HepG2 (cell line): ENCODE results near the gene ROBO3. TPM values are rescaled to one million over a fixed set of nuclear protein-coding genes. Genes with fewer than 3 reads are reported as not detected.
A peak's percentile ranks its signal among the peaks of the same experiment; 100 is the strongest.

Experiments
- BCL3 ChIP-seq: sonication (generic); formaldehyde crosslinking; IDR thresholded peaks from 2 replicates; pipeline ENCODE4 v1.5.1; 2020; ENCODE audit warnings: mild to moderate bottlenecking, missing genetic modification reagents, moderate library complexity
- CBX2 ChIP-seq, 2 experiments: fragments of 200-600 bp in 1 of 2; sonication (generic); formaldehyde crosslinking in 1 of 2; IDR thresholded peaks; 2 replicates each; pipeline versions ENCODE4 v1.7.0 to v1.8.1; 2018 to 2022; ENCODE audit warnings: low read depth in 2 of 2, low read length in 1 of 2, mild to moderate bottlenecking in 1 of 2, missing genetic modification reagents in 1 of 2
- NRL ChIP-seq: sonication (generic); formaldehyde crosslinking; IDR thresholded peaks from 2 replicates; pipeline ENCODE4 v1.5.0; 2020; ENCODE audit warnings: missing genetic modification reagents, mild to moderate bottlenecking, moderate library complexity, borderline replicate concordance
- RFXAP ChIP-seq: sonication (generic); formaldehyde crosslinking; IDR thresholded peaks from 2 replicates; pipeline ENCODE4 v1.4.0; 2020; ENCODE audit warnings: missing genetic modification reagents, borderline replicate concordance
- SOX13 ChIP-seq, 3 experiments: fragments of 450-650 bp in 1 of 3; sonication (generic) in 1 of 3; formaldehyde crosslinking in 1 of 3; IDR thresholded peaks in 2 of 3; conservative IDR thresholded peaks in 1 of 3; 2 replicates each; pipeline versions ENCODE4 v1.5.0 to v1.6.1; 2016 to 2020; ENCODE audit warnings: antibody characterized with exemption in 1 of 3, mild to moderate bottlenecking in 1 of 3, missing compliant biosample characterization in 1 of 3, missing genetic modification reagents in 1 of 3, moderate library complexity in 1 of 3
- ZBTB38 ChIP-seq: sonication (generic); formaldehyde crosslinking; IDR thresholded peaks from 2 replicates; pipeline ENCODE4 v1.5.1; 2020; ENCODE audit warnings: mild to moderate bottlenecking, missing genetic modification reagents
- ZNF225 ChIP-seq: sonication (generic); formaldehyde crosslinking; IDR thresholded peaks from 2 replicates; pipeline ENCODE4 v1.4.0; 2020; ENCODE audit warnings: mild to moderate bottlenecking, missing genetic modification reagents
- ZNF292 ChIP-seq: sonication (generic); formaldehyde crosslinking; IDR thresholded peaks from 2 replicates; pipeline ENCODE4 v1.8.1; 2022; ENCODE audit warnings: mild to moderate bottlenecking, low read depth, missing genetic modification reagents, borderline replicate concordance
- ZNF34 ChIP-seq: sonication (generic); formaldehyde crosslinking; IDR thresholded peaks from 2 replicates; pipeline ENCODE4 v1.4.0; 2020; ENCODE audit warnings: mild to moderate bottlenecking, missing genetic modification reagents, borderline replicate concordance
- ZNF367 ChIP-seq: sonication (generic); formaldehyde crosslinking; IDR thresholded peaks from 2 replicates; pipeline ENCODE4 v1.4.0; 2020; ENCODE audit warnings: missing genetic modification reagents, borderline replicate concordance
- ZSCAN31 ChIP-seq: sonication (generic); formaldehyde crosslinking; IDR thresholded peaks from 2 replicates; pipeline ENCODE4 v1.5.0; 2020; ENCODE audit warnings: low read depth, mild to moderate bottlenecking, missing genetic modification reagents
- polyA plus RNA-seq, 8 experiments: library from polyadenylated mRNA; depleted of rRNA in 3 of 8; stranded (reverse) in 7 of 8; unstranded in 1 of 8; fragments of >200 nt; fragmentation: Illumina TruSeq in 4 of 8; extraction: Trizol in 4 of 8; gene quantifications; 2 replicates each; pipeline versions ENCODE4 v1.2.1 to v1.2.3, GENCODE V29; 2011 to 2016; ENCODE audit warnings: low read depth in 4 of 8, missing spikeins in 1 of 8, mixed read lengths in 1 of 8; ENCODE audit not compliant: insufficient read depth in 1 of 8
- total RNA-seq, 5 experiments: library from RNA; depleted of rRNA; stranded (reverse); fragments of >200 nt; fragmentation: Illumina TruSeq; extraction: Trizol; gene quantifications; 2 replicates each; pipeline ENCODE4 v1.2.3, GENCODE V29; 2016; ENCODE audit warnings: low read depth in 1 of 5
- TF ChIP-seq, protein P1 (sequence below): sonication (generic); formaldehyde crosslinking; conservative IDR thresholded peaks from 2 replicates; pipeline ENCODE4 v1.8.0; 2022; ENCODE audit warnings: mild to moderate bottlenecking, moderate library complexity, missing genetic modification reagents
- TF ChIP-seq, protein P2 (sequence below): sonication (generic); formaldehyde crosslinking; IDR thresholded peaks from 2 replicates; pipeline ENCODE4 v1.5.1; 2020; ENCODE audit warnings: mild to moderate bottlenecking, missing genetic modification reagents, borderline replicate concordance

Gene ROBO3
- total and polyA plus RNA-seq, 2 of the 13 experiments (the other 11 are each of a cell fraction or from before 2014, with no cell fraction given), result 0.07 to 2.4 TPM

DNA sequence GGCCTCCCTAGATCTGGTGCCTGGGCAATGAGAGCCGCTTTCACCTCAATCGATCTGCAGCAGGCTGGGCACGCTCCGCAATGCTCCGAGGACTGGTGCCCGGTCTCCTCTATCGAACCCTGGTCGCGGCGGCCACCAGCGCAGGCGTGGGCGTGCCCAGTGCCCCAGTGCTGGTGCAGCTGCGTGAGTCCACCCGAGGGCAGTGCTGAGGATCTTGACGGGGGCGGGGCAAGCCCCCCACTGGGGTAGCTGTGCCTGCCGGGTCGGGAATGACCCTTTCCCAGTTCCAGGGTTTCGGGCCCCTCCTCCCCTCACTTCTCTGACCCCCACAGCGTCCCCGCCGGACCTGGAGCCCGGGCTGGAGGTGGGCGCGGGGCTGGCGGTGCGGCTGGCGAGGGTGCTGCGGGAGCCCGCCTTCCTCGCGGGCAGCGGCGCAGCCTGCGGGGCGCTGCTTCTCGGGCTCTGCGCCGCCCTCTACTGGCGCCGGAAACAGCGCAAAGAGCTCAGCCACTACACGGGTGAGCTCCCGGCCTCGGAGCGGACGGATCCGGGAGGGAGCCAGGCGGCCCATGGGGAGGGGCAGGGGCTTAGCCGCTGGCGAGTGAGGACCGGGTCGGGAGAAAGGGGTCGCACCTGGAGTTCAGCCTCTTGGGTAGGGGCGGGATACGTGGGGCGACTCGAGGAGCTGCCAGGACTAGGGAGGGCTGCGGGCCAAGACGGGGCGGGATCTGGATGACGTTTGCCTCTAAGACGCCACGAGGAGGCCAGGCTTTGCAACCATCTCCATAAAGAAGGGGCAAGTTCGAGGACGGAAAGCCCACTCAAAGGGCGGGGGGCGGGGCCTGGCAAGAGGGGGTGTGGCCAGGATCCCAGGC is 10.9 kb downstream of the ROBO3 start (continued):
- TF ChIP-seq, protein P1, sequence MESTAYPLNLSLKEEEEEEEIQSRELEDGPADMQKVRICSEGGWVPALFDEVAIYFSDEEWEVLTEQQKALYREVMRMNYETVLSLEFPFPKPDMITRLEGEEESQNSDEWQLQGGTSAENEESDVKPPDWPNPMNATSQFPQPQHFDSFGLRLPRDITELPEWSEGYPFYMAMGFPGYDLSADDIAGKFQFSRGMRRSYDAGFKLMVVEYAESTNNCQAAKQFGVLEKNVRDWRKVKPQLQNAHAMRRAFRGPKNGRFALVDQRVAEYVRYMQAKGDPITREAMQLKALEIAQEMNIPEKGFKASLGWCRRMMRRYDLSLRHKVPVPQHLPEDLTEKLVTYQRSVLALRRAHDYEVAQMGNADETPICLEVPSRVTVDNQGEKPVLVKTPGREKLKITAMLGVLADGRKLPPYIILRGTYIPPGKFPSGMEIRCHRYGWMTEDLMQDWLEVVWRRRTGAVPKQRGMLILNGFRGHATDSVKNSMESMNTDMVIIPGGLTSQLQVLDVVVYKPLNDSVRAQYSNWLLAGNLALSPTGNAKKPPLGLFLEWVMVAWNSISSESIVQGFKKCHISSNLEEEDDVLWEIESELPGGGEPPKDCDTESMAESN, result peak; percentile 82
- TF ChIP-seq ZNF225 (CRISPR knock-in tag) (peak; percentile 43; the same call in 1 of the 2 replicates), BCL3 (no peak), ZNF367 (CRISPR knock-in tag) (no peak; the same call in 1 of the 2 replicates), CBX2 (IDR thresholded peaks at IDR 0.05; ENCODE audit: low read depth, low read length) (no peak), CBX2 (CRISPR knock-in tag; IDR thresholded peaks at IDR 0.05; ENCODE audit: low read depth) (no peak), RFXAP (CRISPR knock-in tag) (no peak), ZNF292 (CRISPR knock-in tag) (peak; percentile 47; the same call in 1 of the 2 replicates), ZSCAN31 (CRISPR knock-in tag) (0 out of 2 replicates have a peak, but pooled peaks have one; percentile 40), SOX13 (IDR thresholded peaks at IDR 0.05) (no peak), SOX13 (CRISPR knock-in tag; conservative IDR thresholded peaks at IDR 0.05 in 1 of 2, IDR thresholded peaks at IDR 0.05 in 1 of 2) (no peak), ZBTB38 (peak; percentile 89), ZNF34 (CRISPR knock-in tag) (no peak), NRL (CRISPR knock-in tag) (peak; percentile 77)
- TF ChIP-seq, protein P2, sequence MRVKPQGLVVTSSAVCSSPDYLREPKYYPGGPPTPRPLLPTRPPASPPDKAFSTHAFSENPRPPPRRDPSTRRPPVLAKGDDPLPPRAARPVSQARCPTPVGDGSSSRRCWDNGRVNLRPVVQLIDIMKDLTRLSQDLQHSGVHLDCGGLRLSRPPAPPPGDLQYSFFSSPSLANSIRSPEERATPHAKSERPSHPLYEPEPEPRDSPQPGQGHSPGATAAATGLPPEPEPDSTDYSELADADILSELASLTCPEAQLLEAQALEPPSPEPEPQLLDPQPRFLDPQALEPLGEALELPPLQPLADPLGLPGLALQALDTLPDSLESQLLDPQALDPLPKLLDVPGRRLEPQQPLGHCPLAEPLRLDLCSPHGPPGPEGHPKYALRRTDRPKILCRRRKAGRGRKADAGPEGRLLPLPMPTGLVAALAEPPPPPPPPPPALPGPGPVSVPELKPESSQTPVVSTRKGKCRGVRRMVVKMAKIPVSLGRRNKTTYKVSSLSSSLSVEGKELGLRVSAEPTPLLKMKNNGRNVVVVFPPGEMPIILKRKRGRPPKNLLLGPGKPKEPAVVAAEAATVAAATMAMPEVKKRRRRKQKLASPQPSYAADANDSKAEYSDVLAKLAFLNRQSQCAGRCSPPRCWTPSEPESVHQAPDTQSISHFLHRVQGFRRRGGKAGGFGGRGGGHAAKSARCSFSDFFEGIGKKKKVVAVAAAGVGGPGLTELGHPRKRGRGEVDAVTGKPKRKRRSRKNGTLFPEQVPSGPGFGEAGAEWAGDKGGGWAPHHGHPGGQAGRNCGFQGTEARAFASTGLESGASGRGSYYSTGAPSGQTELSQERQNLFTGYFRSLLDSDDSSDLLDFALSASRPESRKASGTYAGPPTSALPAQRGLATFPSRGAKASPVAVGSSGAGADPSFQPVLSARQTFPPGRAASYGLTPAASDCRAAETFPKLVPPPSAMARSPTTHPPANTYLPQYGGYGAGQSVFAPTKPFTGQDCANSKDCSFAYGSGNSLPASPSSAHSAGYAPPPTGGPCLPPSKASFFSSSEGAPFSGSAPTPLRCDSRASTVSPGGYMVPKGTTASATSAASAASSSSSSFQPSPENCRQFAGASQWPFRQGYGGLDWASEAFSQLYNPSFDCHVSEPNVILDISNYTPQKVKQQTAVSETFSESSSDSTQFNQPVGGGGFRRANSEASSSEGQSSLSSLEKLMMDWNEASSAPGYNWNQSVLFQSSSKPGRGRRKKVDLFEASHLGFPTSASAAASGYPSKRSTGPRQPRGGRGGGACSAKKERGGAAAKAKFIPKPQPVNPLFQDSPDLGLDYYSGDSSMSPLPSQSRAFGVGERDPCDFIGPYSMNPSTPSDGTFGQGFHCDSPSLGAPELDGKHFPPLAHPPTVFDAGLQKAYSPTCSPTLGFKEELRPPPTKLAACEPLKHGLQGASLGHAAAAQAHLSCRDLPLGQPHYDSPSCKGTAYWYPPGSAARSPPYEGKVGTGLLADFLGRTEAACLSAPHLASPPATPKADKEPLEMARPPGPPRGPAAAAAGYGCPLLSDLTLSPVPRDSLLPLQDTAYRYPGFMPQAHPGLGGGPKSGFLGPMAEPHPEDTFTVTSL (CRISPR knock-in tag), result no peak
